RWPE1 (cell line): ENCODE results near the gene TTC4.

ENCODE experiments used
- CTCF ChIA-PET: fragments of 350-600 bp; sonication (Branson Sonifier 250); formaldehyde crosslinking; extraction: SDS; loops from one replicate; lab custom pipeline; 2021; lab: Yijun Ruan, JAX
- POLR2A ChIA-PET: fragments of 400-600 bp; formaldehyde crosslinking; extraction: SDS; loops from one replicate; lab custom pipeline; 2020; ENCODE audit warnings: antibody characterized with exemption; ENCODE audit not compliant: low non-redundant PET; lab: Yijun Ruan, JAX
- DNase-seq: peaks from one replicate; pipeline ENCODE4 v3.0.0; 2012; ENCODE audit warnings: low spot score
- H3K27ac ChIP-seq: fragments of 450-650 bp; 2 replicates; pipeline ENCODE4 v1.5.1; 2017
- CTCF ChIP-seq: fragments of 450-650 bp; conservative IDR thresholded peaks from 2 replicates; pipeline ENCODE4 v1.5.1; 2017; ENCODE audit warnings: low read depth, mild to moderate bottlenecking

The TTC4 gene

DNA sequence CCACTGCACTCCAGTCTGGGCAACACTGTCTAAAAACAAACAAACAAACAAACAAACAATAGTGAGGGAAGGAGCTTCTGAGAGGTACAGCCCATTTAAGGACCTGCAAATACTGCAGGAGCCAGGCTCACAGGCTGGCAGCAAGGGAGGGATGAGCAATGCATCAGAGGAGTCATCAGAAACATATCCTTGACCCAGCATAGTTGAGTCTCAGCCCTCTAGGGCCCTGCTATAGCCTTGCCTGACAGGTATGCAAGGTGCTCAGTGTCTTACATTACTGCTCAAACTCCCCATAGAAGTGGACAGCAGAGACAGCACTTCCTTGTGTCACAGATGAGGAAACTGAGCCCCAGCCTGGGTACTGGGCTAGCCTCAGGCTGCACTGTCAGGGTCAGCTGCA lies 7.3 kb upstream of the TTC4 start:
- no peak for TF ChIP-seq CTCF
- DNase-seq = no peak
- ChIA-PET POLR2A (no interaction called here), CTCF (interaction anchor here (0.8 kb wide), 1 partner anchor 102 kb away, joined by 3 read pairs; no protein-coding TSS in a partner anchor)
- H3K27ac ChIP-seq = no peak overlapping the region

GRCh38 chr1:54709547-54710292 lies 5.9 kb upstream of the TTC4 start:
- ChIA-PET CTCF (no interaction called here), POLR2A (no interaction called here)
- no peak for DNase-seq
- TF ChIP-seq CTCF = no peak
- no peak overlapping the region for H3K27ac ChIP-seq

- CTCF ChIA-PET = no interaction called here
- DNase-seq = no peak
These were observed 5.2 kb upstream of the TTC4 start for GRCh38 chr1:54710434-54710833.

GRCh38 chr1:54710841-54711240 lies 4.8 kb upstream of the TTC4 start:
- CTCF ChIA-PET = no interaction called here
- POLR2A ChIA-PET = no interaction called here

More at GRCh38 chr1:54710434-54710833, 5.2 kb upstream of the TTC4 start:
- POLR2A ChIA-PET = no interaction called here
- TF ChIP-seq CTCF = no peak
- H3K27ac ChIP-seq = no peak overlapping the region

GRCh38 chr1:54711536-54711935 lies 4.1 kb upstream of the TTC4 start:
- POLR2A ChIA-PET = no interaction called here
- H3K27ac ChIP-seq = no peak overlapping the region
- TF ChIP-seq CTCF = no peak
- no peak for DNase-seq
- CTCF ChIA-PET = no interaction called here

More at GRCh38 chr1:54710841-54711240, 4.8 kb upstream of the TTC4 start:
- DNase-seq = no peak
- TF ChIP-seq CTCF = no peak
- H3K27ac ChIP-seq = no peak overlapping the region

DNA sequence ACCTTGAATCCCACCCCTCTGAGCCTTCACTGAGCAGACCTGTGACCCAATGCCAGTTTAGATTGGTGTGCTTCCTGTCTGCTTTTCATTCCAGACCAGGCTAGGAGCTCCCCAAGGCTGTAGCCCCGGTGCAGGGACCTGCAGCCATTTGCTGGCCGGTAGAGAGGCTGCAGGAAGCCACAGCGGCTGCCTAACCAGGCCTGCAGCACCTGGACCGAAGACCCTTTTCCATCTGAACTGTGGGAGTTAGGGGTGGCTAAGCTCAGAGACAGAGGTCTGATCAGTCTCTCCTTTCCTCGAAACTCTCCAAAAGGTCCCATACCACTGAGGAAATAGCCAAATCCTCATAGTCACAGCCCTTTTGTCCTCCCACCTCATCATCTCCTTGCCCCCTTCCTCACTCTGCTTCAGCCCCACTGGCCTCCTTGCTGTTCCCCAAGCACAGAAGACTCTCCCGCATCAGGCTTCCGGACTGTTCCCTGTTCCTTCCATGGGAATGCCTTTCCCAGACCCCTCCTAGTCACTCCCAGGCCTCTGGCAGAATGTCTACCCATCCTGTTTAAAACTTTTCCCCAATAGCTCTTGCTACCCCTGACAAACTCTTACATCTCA lies 674 bp upstream of the TTC4 start:
- no peak for TF ChIP-seq CTCF
- DNase-seq = no peak
- ChIA-PET POLR2A (no interaction called here), CTCF (no interaction called here)
- H3K27ac ChIP-seq = peak overlapping the region; percentile 78
